ENCODE data around the gene MOGAT1. TPM values are rescaled to one million over a fixed set of nuclear protein-coding genes. Genes with fewer than 3 reads are reported as not detected.
A peak's percentile ranks its signal among the peaks of the same experiment; 100 is the strongest.

Gene MOGAT1
- polyA plus RNA-seq, 1 of the 3 experiments (the other 2 are of a cell fraction) = not detected

DNA sequence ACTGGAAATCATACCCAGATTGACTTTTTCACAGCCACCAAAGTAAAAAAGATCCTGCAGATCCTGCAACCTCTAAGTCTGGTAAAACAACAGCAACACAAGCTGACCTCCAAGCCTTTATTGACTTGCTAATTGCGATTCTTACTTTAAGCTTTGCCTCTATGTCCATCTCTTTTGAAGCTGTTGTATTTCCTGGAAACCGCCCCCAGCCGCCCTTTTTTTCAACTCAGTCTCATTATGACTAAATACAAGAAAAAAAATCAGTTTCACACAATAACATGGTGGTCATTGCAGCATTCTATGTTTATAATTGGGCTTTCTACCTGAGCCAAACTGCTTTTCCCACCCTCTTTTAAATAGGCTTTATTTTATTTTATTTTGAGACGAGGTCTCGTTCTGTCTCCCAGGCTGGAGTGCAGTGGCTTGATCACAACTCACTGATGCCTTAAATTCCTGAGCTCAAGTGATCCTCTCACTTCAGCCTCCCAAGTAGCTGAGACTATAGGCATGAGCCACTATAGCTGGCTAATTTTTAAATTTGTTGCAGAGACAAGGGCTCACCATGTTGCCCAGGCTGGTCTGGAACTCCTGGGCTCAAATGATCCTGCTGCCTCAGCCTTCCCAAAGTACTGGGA lies 76.2 kb downstream of the MOGAT1 start:
- Histone ChIP-seq H3K4me1 (ENCODE audit: control insufficient read depth in 1 of 2, insufficient read depth in 2 of 2, low read depth in 1 of 2, low read length in 1 of 2) (peaks cover 0 to 5% of the 10 kb centered on the region in 2 experiments; a peak in 2 of 4 replicates), H3K4me3 (ENCODE audit: low read depth in 2 of 2, low read length in 1 of 2) (no peak overlapping the region), H3K36me3 (replicated peaks in 1 of 2; ENCODE audit: control insufficient read depth in 1 of 2, insufficient read depth in 2 of 2, low read length in 1 of 2) (no peaks in the 10 kb centered on the region), H2AFZ (ENCODE audit: low read depth) (no peak overlapping the region), H3K4me2 (no peak overlapping the region), H3K79me2 (ENCODE audit: insufficient read depth) (no peaks in the 10 kb centered on the region), H3K9me2 (no peaks in the 10 kb centered on the region), H3K9me3 (no peaks in the 10 kb centered on the region), H4K20me1 (ENCODE audit: insufficient read depth) (no peaks in the 10 kb centered on the region), H3K27ac (ENCODE audit: low read depth in 2 of 2, low read length in 1 of 2) (no peak overlapping the region), H3K27me3 (ENCODE audit: insufficient read depth) (no peaks in the 10 kb centered on the region), H3F3A (replicated peaks; ENCODE audit: insufficient read depth) (no peaks in the 10 kb centered on the region), H3K9ac (no peak overlapping the region)
- no peak for DNase-seq
- 89% methylated on average over 5 of the region's 5 CpGs for WGBS (ENCODE audit: low lambda C conversion rate)
- CTCF ChIA-PET = no interaction called here
- POLR2A ChIA-PET = no interaction called here
- no peak for TF ChIP-seq RCOR1 (IDR thresholded peaks at IDR 0.05; ENCODE audit: low read length)
- TF ChIP-seq FOXM1 (IDR thresholded peaks at IDR 0.05; ENCODE audit: low read depth) = no peak
- no peak for TF ChIP-seq REST (IDR thresholded peaks at IDR 0.05; ENCODE audit: low read depth, low read length)

GRCh38 chr2:222750533-222750932 lies 79.1 kb downstream of the MOGAT1 start:
- H3K27ac ChIP-seq (ENCODE audit: low read depth in 2 of 2, low read length in 1 of 2) = peak overlapping the region in 1 of 2 experiments; percentile 48; a peak in 2 of 4 replicates
- no peak overlapping the region for H3K4me3 ChIP-seq (ENCODE audit: low read depth in 2 of 2, low read length in 1 of 2)
- H2AFZ ChIP-seq (ENCODE audit: low read depth) = no peak overlapping the region
- no peak overlapping the region for H3K4me2 ChIP-seq
- no peaks in the 10 kb centered on the region for H3K9me2 ChIP-seq
- H3K27me3 ChIP-seq (ENCODE audit: insufficient read depth) = no peaks in the 10 kb centered on the region
- POLR2A ChIA-PET = interaction anchor here (0.5 kb wide), 1 partner anchor 110 kb away, joined by 7 read pairs; no protein-coding TSS in a partner anchor
- H3K9ac ChIP-seq = no peak overlapping the region
- H3F3A ChIP-seq (replicated peaks; ENCODE audit: insufficient read depth) = no peaks in the 10 kb centered on the region
- H3K79me2 ChIP-seq (ENCODE audit: insufficient read depth) = no peaks in the 10 kb centered on the region
- no peaks in the 10 kb centered on the region for H4K20me1 ChIP-seq (ENCODE audit: insufficient read depth)
- H3K4me1 ChIP-seq (ENCODE audit: control insufficient read depth in 1 of 2, insufficient read depth in 2 of 2, low read depth in 1 of 2, low read length in 1 of 2) = peaks cover 0 to 16% of the 10 kb centered on the region in 2 experiments; a peak in 2 of 4 replicates
- CTCF ChIA-PET = interaction anchor here (0.7 to 1.6 kb wide), 3 partner anchors 153 to 877 kb away, joined by 3 to 5 read pairs (median 4); no protein-coding TSS in a partner anchor
- peak; percentile 36 for DNase-seq
- no peaks in the 10 kb centered on the region for H3K9me3 ChIP-seq
- H3K36me3 ChIP-seq (replicated peaks in 1 of 2; ENCODE audit: control insufficient read depth in 1 of 2, insufficient read depth in 2 of 2, low read length in 1 of 2) = no peaks in the 10 kb centered on the region
- WGBS (ENCODE audit: low lambda C conversion rate) = 78% methylated on average over 3 of the region's 3 CpGs
- TF ChIP-seq FOSL2 (IDR thresholded peaks at IDR 0.05; ENCODE audit: borderline replicate concordance, low read depth) = no peak
- TF ChIP-seq, protein P1, sequence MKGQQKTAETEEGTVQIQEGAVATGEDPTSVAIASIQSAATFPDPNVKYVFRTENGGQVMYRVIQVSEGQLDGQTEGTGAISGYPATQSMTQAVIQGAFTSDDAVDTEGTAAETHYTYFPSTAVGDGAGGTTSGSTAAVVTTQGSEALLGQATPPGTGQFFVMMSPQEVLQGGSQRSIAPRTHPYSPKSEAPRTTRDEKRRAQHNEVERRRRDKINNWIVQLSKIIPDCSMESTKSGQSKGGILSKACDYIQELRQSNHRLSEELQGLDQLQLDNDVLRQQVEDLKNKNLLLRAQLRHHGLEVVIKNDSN (IDR thresholded peaks at IDR 0.05; ENCODE audit: borderline replicate concordance, low read depth) = no peak
- TF ChIP-seq RCOR1 (IDR thresholded peaks at IDR 0.05; ENCODE audit: low read length) = peak; percentile 60; the same call in 1 of the 2 replicates
- TF ChIP-seq, protein P2, sequence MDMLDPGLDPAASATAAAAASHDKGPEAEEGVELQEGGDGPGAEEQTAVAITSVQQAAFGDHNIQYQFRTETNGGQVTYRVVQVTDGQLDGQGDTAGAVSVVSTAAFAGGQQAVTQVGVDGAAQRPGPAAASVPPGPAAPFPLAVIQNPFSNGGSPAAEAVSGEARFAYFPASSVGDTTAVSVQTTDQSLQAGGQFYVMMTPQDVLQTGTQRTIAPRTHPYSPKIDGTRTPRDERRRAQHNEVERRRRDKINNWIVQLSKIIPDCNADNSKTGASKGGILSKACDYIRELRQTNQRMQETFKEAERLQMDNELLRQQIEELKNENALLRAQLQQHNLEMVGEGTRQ (IDR thresholded peaks at IDR 0.05; ENCODE audit: borderline replicate concordance, low read depth, low read length) = no peak
- TF ChIP-seq FOXJ3 (CRISPR knock-in tag; IDR thresholded peaks at IDR 0.05) = no peak
- TF ChIP-seq, protein P3, sequence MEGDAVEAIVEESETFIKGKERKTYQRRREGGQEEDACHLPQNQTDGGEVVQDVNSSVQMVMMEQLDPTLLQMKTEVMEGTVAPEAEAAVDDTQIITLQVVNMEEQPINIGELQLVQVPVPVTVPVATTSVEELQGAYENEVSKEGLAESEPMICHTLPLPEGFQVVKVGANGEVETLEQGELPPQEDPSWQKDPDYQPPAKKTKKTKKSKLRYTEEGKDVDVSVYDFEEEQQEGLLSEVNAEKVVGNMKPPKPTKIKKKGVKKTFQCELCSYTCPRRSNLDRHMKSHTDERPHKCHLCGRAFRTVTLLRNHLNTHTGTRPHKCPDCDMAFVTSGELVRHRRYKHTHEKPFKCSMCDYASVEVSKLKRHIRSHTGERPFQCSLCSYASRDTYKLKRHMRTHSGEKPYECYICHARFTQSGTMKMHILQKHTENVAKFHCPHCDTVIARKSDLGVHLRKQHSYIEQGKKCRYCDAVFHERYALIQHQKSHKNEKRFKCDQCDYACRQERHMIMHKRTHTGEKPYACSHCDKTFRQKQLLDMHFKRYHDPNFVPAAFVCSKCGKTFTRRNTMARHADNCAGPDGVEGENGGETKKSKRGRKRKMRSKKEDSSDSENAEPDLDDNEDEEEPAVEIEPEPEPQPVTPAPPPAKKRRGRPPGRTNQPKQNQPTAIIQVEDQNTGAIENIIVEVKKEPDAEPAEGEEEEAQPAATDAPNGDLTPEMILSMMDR (IDR thresholded peaks at IDR 0.05) = no peak
- TF ChIP-seq EZH2phosphoT487 (IDR thresholded peaks at IDR 0.05; ENCODE audit: borderline replicate concordance, low read depth) = no peak
- peak; percentile 53; the same call in 1 of the 2 replicates for TF ChIP-seq GATA2 (CRISPR knock-in tag; IDR thresholded peaks at IDR 0.05)
- TF ChIP-seq ELF1 (IDR thresholded peaks at IDR 0.05) = no peak
- TF ChIP-seq REST (IDR thresholded peaks at IDR 0.05; ENCODE audit: low read depth, low read length) = no peak
- TF ChIP-seq NFIC (IDR thresholded peaks at IDR 0.05; ENCODE audit: borderline replicate concordance) = no peak
- no peak for TF ChIP-seq JUND (IDR thresholded peaks at IDR 0.05)
- TF ChIP-seq RAD21 (IDR thresholded peaks at IDR 0.05; ENCODE audit: low read length) = peak; percentile 8; the same call in 1 of the 2 replicates
- TF ChIP-seq CHD2 (IDR thresholded peaks at IDR 0.05; ENCODE audit: low read length, partially characterized antibody) = peak; percentile 66

Measured in SK-N-SH (cell line).